Neuronal stem cell (in vitro differentiated cells): Measurements from ENCODE around the gene AS3MT.

ENCODE experiments used
- DNase-seq: peaks from one replicate; pipeline ENCODE4 v3.0.0-alpha.2; 2013; ENCODE audit warnings: low spot score
- H2AFZ ChIP-seq: one replicate; pipeline ENCODE4 v1.6.1; 2013; ENCODE audit warnings: mild to moderate bottlenecking, low read length, inconsistent platforms
- H2AK5ac ChIP-seq: 2 replicates; pipeline ENCODE4 v1.6.1; 2013; ENCODE audit warnings: low read depth, mild to moderate bottlenecking, inconsistent platforms, low read length, moderate library complexity, mixed read lengths
- H2BK120ac ChIP-seq: 2 replicates; pipeline ENCODE4 v1.6.1; 2013; ENCODE audit warnings: low read depth, mild to moderate bottlenecking, inconsistent platforms, low read length, moderate library complexity, mixed read lengths
- H2BK12ac ChIP-seq: one replicate; pipeline ENCODE4 v1.6.1; 2013; ENCODE audit warnings: low read length, inconsistent platforms
- H2BK15ac ChIP-seq: 2 replicates; pipeline ENCODE4 v1.6.1; 2013; ENCODE audit warnings: mild to moderate bottlenecking, low read length, inconsistent platforms, mixed read lengths
- H2BK5ac ChIP-seq: one replicate; pipeline ENCODE4 v1.6.1; 2013; ENCODE audit warnings: inconsistent platforms, mild to moderate bottlenecking, low read length, moderate library complexity
- H3K14ac ChIP-seq: one replicate; pipeline ENCODE4 v1.6.1; 2013; ENCODE audit warnings: low read length, inconsistent platforms
- H3K18ac ChIP-seq: 2 replicates; pipeline ENCODE4 v1.6.1; 2013; ENCODE audit warnings: low read length, inconsistent platforms
- H3K23ac ChIP-seq: 2 replicates; pipeline ENCODE4 v1.6.1; 2013; ENCODE audit warnings: low read depth, mild to moderate bottlenecking, mixed read lengths, low read length, inconsistent platforms; ENCODE audit not compliant: poor library complexity
- H3K27ac ChIP-seq: replicated peaks from 3 replicates; pipeline ENCODE4 v1.5.1; 2013; ENCODE audit warnings: low read length, inconsistent platforms
- H3K27me3 ChIP-seq, 3 experiments: 2 replicates each; pipeline ENCODE4 v1.6.1; 2013; ENCODE audit warnings: low read length in 3 of 3, mild to moderate bottlenecking in 2 of 3, inconsistent platforms in 1 of 3, low read depth in 1 of 3, mixed read lengths in 1 of 3, moderate library complexity in 1 of 3; ENCODE audit not compliant: control insufficient read depth in 3 of 3, insufficient read depth in 3 of 3
- H3K36me3 ChIP-seq, 2 donors: replicated peaks in 1 of 2; 2 replicates each; pipeline ENCODE4 v1.6.1; 2013; ENCODE audit warnings: low read length in 2 of 2; ENCODE audit not compliant: control insufficient read depth in 2 of 2, insufficient read depth in 2 of 2
- H3K4ac ChIP-seq: 2 replicates; pipeline ENCODE4 v1.6.1; 2013; ENCODE audit warnings: inconsistent platforms, mild to moderate bottlenecking, low read length, moderate library complexity
- H3K4me1 ChIP-seq, 2 donors: 1 replicate in 1 of 2; 2 replicates in 1 of 2; pipeline ENCODE4 v1.6.1; 2013; ENCODE audit warnings: low read length in 2 of 2, low read depth in 1 of 2; ENCODE audit not compliant: control insufficient read depth in 2 of 2, insufficient read depth in 1 of 2
- H3K4me2 ChIP-seq: one replicate; pipeline ENCODE4 v1.6.1; 2013; ENCODE audit warnings: mild to moderate bottlenecking, low read length, inconsistent platforms; ENCODE audit not compliant: insufficient read depth, poor library complexity, severe bottlenecking
- H3K4me3 ChIP-seq, 2 donors: 2 replicates each; pipeline ENCODE4 v1.5.1; 2013; ENCODE audit warnings: low read length in 2 of 2, mild to moderate bottlenecking in 2 of 2, inconsistent platforms in 1 of 2, moderate library complexity in 1 of 2
- H3K79me1 ChIP-seq: one replicate; pipeline ENCODE4 v1.6.1; 2013; ENCODE audit warnings: low read depth, mild to moderate bottlenecking, inconsistent platforms, low read length, moderate library complexity
- H3K9ac ChIP-seq: one replicate; pipeline ENCODE4 v1.6.1; 2013; ENCODE audit warnings: mild to moderate bottlenecking, low read depth, low read length, inconsistent platforms; ENCODE audit not compliant: poor library complexity
- H3K9me3 ChIP-seq, 2 donors: replicated peaks in 1 of 2; 2 replicates each; pipeline versions ENCODE3 to v1.6.1; 2013; ENCODE audit warnings: low read length in 2 of 2, mild to moderate bottlenecking in 2 of 2, inconsistent platforms in 1 of 2, low read depth in 1 of 2, mixed read lengths in 1 of 2, moderate library complexity in 1 of 2; ENCODE audit not compliant: control insufficient read depth in 2 of 2, insufficient read depth in 1 of 2
- H4K8ac ChIP-seq: one replicate; pipeline ENCODE4 v1.6.1; 2013; ENCODE audit warnings: low read depth, mild to moderate bottlenecking, inconsistent platforms, low read length, moderate library complexity
- H4K91ac ChIP-seq: one replicate; pipeline ENCODE4 v1.6.1; 2013; ENCODE audit warnings: low read length, low read depth, mild to moderate bottlenecking, inconsistent platforms; ENCODE audit not compliant: poor library complexity
- WGBS, 2 donors: extraction: QIAGEN DNeasy Blood & Tissue Kit; methylation state at CpG; one replicate each; pipeline ENCODE4 v1.1.7; 2013; ENCODE audit warnings: missing lambda C conversion rate in 2 of 2, mixed read lengths in 1 of 2; ENCODE audit not compliant: insufficient read length in 2 of 2, insufficient replicate concordance in 1 of 2; ENCODE audit errors: extremely low coverage in 2 of 2; 5-methylcytosine and 5-hydroxymethylcytosine counted together

The AS3MT gene

DNA sequence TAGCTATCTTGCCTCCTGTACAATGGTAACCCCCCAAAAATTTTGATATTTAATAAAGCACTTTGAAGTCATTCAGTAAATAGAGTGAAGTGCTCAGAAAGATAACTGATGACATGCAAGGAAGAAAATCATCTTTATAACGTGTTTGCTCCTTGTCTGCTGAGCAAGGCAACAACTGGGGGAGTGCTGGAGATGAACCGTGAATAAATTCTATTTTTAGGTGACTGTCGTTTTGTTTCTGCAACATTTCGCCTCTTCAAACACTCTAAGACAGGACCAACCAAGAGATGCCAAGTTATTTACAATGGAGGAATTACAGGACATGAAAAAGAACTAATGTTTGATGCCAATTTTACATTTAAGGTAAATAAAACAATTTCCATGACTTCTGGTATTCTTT lies 9.4 kb downstream of the AS3MT start:
- no peak overlapping the region for H2AFZ ChIP-seq
- no CpG with 5 or more reads among the region's 4 CpGs for WGBS, 2 donors
- no peak for DNase-seq

DNA sequence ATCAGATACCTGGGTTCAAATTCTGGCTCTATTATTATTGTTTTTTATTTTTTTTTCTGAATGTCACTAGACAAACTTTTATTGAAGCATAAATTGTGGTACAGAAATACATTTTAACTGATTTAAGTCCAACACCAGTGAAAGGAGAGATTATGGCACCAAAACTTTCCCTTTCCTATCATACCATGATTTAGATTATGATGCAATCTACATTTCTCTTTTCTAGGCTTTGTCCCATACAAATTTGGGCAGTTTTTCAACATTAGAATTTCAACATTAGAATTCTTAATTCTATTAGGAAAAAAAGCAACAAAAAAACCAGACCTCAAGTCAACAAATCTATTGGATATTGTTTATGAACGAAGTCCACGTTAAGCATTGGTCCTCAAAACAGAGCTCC lies 11.0 kb downstream of the AS3MT start:
- Histone ChIP-seq H3K27me3 (no peaks in the 10 kb centered on the region), H3K36me3 (peaks cover 2 to 55% of the 10 kb centered on the region in 2 donors), H3K79me1 (no peaks in the 10 kb centered on the region), H3K9ac (no peak overlapping the region), H2AFZ (no peak overlapping the region), H3K4me1 (no peaks in the 10 kb centered on the region), H3K4ac (no peak overlapping the region), H4K91ac (no peak overlapping the region), H3K4me3 (no peak overlapping the region), H2BK120ac (no peak overlapping the region), H3K9me3 (no peaks in the 10 kb centered on the region), H2BK5ac (no peak overlapping the region), H3K23ac (no peak overlapping the region), H3K18ac (no peak overlapping the region), H2BK12ac (no peak overlapping the region), H2BK15ac (no peak overlapping the region), H4K8ac (no peak overlapping the region), H3K14ac (no peak overlapping the region), H3K27ac (no peak overlapping the region), H2AK5ac (no peak overlapping the region), H3K4me2 (no peak overlapping the region)
- no peak for DNase-seq
- WGBS, 2 donors = no CpG with 5 or more reads among the region's 2 CpGs

More for the DNA sequence above, 9.4 kb downstream of the AS3MT start:
- Histone ChIP-seq H3K27ac (no peak overlapping the region), H3K18ac (no peak overlapping the region), H3K9me3 (no peaks in the 10 kb centered on the region), H2BK15ac (no peak overlapping the region), H4K91ac (no peak overlapping the region), H3K4me3 (no peak overlapping the region), H4K8ac (no peak overlapping the region), H2BK12ac (no peak overlapping the region), H3K4ac (no peak overlapping the region), H3K4me2 (no peak overlapping the region), H3K4me1 (no peaks in the 10 kb centered on the region), H3K79me1 (no peaks in the 10 kb centered on the region), H3K14ac (no peak overlapping the region), H2BK120ac (no peak overlapping the region), H3K23ac (no peak overlapping the region), H3K9ac (no peak overlapping the region), H2AK5ac (no peak overlapping the region), H3K36me3 (peaks cover 8 to 63% of the 10 kb centered on the region in 2 donors), H3K27me3 (no peaks in the 10 kb centered on the region), H2BK5ac (no peak overlapping the region)

DNA sequence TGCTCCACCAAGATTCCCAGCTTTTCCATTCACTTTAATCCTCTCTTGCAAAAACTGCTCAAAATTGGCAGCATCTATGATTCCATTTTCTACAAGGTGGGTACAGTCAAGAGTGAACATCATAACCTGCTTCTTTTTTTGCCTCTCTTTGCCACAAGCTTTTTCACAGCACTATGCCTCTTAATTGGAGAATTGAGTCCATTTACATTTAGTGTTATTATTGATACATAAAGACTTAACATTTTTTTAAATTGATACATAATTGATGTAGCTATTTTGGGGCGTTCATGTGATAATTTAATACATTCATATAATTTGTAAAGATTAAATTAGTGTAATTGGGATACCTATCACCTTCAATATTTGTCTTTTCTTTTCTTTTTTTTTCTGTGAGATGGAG lies 18.8 kb downstream of the AS3MT start:
- whole genome bisulfite sequencing, 2 donors = no CpG with 5 or more reads among the region's 1 CpG
- Histone ChIP-seq H3K18ac (no peak overlapping the region), H2BK12ac (no peak overlapping the region), H4K8ac (no peak overlapping the region), H3K14ac (no peak overlapping the region), H3K23ac (no peak overlapping the region), H2BK120ac (no peak overlapping the region), H3K27me3 (no peaks in the 10 kb centered on the region), H2BK5ac (no peak overlapping the region), H3K9ac (no peak overlapping the region), H3K4me2 (no peak overlapping the region), H2BK15ac (no peak overlapping the region), H2AK5ac (no peak overlapping the region), H3K36me3 (peaks cover 4 to 49% of the 10 kb centered on the region in 2 donors), H3K79me1 (no peaks in the 10 kb centered on the region), H3K9me3 (peaks cover 0 to 4% of the 10 kb centered on the region in 2 donors), H3K27ac (no peak overlapping the region), H2AFZ (no peak overlapping the region), H3K4me3 (no peak overlapping the region), H3K4me1 (no peaks in the 10 kb centered on the region), H4K91ac (no peak overlapping the region), H3K4ac (no peak overlapping the region)
- no peak for DNase-seq

DNA sequence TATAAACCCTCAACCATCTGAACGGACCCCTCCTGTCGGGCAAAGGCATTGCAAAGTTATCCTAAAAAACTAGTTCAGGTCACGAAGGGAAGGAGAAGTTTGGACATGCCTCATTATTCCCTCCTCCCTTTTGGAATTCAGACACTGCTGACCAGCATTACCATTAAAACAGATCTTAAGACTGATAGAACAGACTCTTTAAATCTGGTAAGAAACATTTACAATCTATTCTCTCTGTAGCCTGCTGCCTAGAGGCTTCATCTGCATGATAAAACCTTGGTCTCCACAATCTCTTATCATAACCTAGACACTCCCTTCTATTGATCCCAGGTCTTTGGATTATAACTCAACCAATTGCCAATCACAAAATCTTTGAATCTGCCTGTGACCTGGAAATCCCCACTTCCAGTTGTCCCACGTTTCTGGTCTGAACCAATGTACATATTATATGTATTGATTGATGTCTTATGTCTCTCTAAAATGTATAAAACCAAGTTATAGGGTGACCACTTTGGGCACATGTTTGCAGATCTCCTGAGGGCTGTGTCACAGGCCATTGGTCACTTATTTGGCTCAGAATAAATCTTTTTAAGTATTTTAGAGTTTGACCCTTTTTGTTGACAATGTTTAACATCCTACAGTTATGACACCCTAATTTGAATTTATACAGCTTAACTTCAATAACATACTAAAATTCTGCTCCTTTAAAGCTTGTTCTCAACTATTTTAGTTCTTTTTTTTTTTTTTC lies 25.4 kb downstream of the AS3MT start:
- Histone ChIP-seq H2AK5ac (no peak overlapping the region), H4K91ac (no peak overlapping the region), H3K23ac (no peak overlapping the region), H2BK5ac (no peak overlapping the region), H3K27me3 (no peaks in the 10 kb centered on the region), H3K79me1 (no peaks in the 10 kb centered on the region), H3K27ac (no peak overlapping the region), H3K4me2 (no peak overlapping the region), H3K14ac (no peak overlapping the region), H4K8ac (no peak overlapping the region), H2BK120ac (no peak overlapping the region), H3K4me3 (no peak overlapping the region), H2BK12ac (no peak overlapping the region), H3K4me1 (no peaks in the 10 kb centered on the region), H3K9me3 (no peaks in the 10 kb centered on the region), H3K9ac (no peak overlapping the region), H3K18ac (no peak overlapping the region), H3K36me3 (peaks cover 8 to 54% of the 10 kb centered on the region in 2 donors), H3K4ac (no peak overlapping the region), H2AFZ (no peak overlapping the region), H2BK15ac (no peak overlapping the region)
- WGBS, 2 donors = no CpG with 5 or more reads among the region's 4 CpGs
- DNase-seq = no peak
